ENCODE data around the gene RYR3. TPM values are rescaled to one million over a fixed set of nuclear protein-coding genes. Genes with fewer than 3 reads are reported as not detected.
"Not testable (repeated sequence)": the region's sequence is repeated elsewhere in the genome, so short reads cannot be mapped to it uniquely, and the experiment has no call there.

RYR3 gene
- total RNA-seq, 1 donor from 2014 or later = 0.72 TPM

- no peak for ATAC-seq
Measured at GRCh38 chr15:33587773-33588172, 277.0 kb downstream of the RYR3 start.

GRCh38 chr15:33592864-33593263 lies 282.1 kb downstream of the RYR3 start:
- no peak for ATAC-seq

GRCh38 chr15:33598382-33598781 lies 287.6 kb downstream of the RYR3 start:
- not testable (repeated sequence) for ATAC-seq

DNA sequence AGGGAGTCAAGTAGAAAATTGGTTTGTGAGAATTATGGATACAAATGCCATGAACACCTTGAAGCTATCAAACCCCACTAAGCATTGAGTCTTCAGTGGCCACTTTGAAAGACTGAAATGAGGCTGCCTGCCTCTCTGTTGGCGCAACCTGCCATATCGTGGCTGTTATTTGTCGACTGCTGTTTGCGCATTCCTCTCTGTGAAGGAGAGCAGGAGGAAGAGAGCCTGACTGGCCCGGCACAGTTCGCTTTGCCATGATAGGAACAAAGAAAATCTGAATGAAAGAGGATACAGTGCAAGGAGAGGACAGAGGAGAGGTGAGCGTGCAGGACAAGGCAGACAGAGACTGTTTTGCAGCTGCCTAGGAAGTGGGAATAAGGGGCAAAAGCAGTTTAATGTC lies 289.4 kb downstream of the RYR3 start:
- ATAC-seq = no peak

- no peak for ATAC-seq
Measured at GRCh38 chr15:33601461-33601860, 290.7 kb downstream of the RYR3 start.

DNA sequence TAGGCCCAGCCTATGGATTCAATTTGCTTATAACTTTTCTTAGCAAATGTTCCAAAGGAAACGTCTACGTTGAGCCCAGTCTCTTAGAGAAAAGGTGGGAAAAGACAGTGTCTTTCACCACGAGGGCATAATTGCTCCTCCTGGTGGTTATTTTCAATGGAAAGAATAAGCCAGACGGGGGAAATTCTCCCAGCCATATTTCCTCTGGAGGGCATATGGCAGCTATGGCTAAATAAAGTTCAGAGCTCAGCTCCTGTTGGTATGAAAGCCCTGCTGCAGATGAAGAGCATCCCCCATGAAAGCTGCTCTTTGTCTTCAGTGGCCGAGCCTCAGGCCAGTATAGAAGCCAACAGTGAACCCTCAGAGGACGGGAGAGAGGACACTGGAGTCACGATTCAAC lies 297.9 kb downstream of the RYR3 start:
- ATAC-seq = no peak

DNA sequence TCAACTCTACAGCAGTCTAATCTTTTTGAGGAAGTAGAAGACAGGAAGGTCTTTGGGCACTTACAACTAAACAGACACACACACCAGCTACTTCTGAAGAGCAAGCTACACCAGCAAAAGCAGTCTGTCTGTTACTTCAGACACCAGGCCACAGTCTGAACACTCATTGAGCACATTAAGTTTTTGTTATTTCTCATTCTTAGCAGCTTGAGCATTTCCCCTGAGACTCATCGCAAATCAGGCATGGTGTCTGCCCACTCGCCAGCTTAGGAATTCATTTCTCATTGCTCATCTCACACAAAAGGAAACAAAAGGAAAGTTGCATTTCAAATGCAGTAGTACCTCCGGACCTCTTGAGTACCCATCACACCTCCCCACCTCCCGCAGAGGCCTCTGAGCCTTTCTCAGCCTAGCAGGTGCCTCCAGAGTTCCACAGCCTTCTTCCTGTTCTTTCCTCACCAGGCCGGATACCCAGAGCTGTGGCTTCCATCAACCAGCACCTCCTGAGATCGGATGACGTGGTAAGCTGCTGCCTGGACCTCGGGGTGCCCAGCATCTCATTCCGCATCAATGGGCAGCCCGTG lies 302.0 kb downstream of the RYR3 start:
- ATAC-seq = no peak

DNA sequence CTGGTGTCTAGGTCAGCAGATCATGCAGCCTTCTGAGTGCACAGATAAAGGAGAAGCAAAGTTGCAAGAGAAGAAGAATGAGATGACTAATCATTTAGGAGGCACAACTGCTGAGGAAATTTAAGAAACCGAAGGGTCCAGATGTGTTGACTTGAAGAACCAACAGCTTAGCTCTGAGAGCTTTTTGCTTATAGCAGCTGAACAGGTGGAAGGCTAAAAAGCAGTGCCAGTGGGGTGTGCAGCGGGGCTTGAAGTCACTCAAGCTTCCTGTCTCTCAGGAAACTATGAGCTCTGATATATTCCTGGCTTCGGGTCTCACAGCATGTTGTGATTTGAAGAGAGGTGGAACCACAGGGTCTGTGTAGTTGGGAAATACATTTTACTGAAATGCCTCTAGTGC lies 305.7 kb downstream of the RYR3 start:
- no peak for ATAC-seq

- ATAC-seq = no peak
Measured at GRCh38 chr15:33618350-33618749, 307.6 kb downstream of the RYR3 start.

DNA sequence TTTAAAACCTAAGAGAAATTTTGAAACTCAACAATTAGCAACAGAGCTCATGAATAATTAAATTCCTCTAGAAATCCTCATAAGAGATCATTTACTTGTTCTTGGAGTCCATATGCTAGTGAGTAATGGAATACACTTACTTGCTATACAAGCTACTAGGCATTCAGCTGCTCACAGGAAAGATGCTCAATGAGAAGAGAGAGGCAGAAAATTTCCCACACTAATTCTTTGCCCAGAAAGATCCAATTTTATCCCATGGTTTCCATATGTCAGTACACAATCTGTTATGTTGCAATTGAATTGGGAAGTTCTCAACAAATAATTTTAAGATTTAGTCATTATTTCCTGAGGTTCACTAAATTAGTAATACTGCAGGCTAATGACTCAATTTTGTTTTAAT lies 310.4 kb downstream of the RYR3 start:
- no peak for ATAC-seq

- ATAC-seq = no peak
Measured at GRCh38 chr15:33623010-33623409, 312.2 kb downstream of the RYR3 start.

DNA sequence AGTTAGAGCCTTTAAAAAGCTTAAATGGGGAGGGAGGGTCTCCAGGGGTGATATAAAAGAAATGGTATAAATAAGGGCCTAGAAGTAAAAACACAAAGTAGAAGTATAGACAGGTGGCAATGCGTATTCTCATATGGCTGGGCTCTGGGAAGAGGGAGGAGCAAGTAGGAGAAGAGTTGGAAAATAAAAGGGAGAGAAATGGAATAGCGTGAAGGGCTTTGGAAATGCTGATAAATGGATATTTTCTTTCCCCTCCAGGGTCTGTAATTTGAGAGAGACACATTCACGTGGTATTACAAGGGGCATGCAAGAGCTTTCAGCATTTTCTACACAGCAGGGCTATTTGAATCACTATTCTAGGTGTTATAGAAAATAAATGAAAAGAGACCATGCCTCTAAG lies 313.7 kb downstream of the RYR3 start:
- ATAC-seq = no peak

GRCh38 chr15:33629647-33630046 lies 318.9 kb downstream of the RYR3 start:
- no peak for ATAC-seq

DNA sequence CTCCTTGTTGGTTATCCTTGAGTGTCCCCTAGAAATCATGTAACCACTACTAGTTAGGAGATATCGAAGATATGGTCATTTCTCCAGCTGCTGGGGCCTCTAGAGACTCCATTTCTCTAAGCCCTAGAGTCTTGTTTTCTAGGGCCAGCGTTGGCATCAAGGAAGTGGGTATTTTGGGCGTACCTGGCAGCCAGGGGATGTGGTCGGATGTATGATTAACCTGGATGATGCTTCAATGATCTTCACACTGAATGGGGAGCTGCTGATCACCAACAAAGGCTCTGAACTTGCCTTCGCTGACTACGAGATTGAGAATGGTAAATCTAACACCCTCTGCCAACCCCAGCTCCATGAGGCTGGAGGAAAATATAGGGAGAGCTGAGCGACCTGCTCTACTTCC lies 325.5 kb downstream of the RYR3 start:
- ATAC-seq = no peak

- ATAC-seq = no peak
Measured at GRCh38 chr15:33636958-33637357, 326.2 kb downstream of the RYR3 start.

- no peak for ATAC-seq
Measured at GRCh38 chr15:33638453-33638852, 327.7 kb downstream of the RYR3 start.

DNA sequence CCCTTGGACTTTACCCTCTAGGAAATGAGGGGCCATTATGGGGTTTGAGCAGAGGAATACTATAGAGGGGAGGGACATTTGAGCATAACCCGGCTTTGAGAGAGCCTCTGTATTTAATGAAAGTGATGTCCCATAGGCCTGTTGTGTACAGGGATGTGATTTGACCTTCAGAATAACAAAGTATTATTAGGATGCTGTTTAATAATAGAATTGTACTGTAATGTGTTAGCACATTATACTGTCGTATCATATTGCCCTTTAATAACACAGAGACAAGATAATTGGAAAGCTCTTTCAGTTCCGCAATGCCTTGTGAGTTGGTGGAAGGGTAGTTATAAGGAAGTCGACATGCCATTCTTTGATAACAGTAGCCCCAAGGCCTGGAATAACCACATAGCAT lies 328.3 kb downstream of the RYR3 start:
- no peak for ATAC-seq

DNA sequence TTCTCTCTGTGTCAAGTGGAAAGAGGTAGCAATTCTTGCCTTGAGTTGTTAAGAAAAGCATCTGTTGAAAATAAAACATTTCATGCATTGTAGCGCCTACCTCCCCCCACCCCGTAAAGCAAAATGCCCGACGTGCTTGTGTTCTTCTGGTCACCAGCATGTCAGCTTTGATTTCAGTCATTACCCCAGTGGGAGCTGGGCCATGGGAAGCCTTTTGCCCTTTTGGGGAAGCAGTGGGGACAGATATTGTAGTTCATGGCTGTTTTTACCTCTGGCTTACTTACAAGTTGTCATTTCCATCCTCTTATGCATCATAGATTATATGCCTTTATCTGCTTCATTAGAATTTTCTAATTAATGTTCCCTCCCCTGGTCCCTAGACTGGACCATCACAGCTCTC lies 328.7 kb downstream of the RYR3 start:
- no peak for ATAC-seq

GRCh38 chr15:33639978-33640377 lies 329.2 kb downstream of the RYR3 start:
- no peak for ATAC-seq

DNA sequence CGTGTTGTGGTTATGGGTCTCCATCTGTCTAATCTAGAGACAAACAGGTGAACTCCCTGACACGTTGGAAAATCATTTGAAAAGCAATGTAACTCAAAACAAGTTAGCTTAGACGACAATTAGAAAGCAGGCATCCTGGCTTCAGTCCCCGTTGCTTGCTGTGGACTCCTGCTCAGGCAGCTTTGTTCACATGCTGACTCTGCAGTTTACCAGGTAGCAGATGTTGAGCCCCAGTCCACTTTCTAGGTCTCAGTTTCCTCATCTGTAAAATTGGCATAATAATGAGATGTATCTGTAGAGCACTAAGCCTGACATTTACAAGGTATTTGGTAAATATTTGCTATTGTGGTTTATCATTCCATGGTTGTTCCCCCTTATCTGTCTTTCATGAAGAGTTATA lies 330.3 kb downstream of the RYR3 start:
- no peak for ATAC-seq

DNA sequence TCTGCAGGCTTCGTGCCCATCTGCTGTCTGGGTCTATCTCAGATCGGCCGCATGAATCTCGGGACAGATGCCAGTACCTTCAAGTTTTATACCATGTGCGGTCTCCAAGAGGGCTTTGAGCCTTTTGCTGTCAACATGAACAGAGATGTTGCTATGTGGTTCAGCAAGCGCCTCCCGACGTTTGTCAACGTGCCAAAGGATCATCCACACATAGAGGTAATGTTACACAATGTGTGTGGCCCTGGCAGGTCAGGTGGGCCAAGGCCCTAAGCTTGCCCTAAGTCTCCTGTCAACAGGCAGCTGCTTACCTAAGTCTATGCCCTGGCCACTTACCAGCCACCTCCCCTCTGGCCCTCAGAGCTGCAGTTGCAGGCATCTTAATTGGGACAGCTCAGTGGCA lies 333.5 kb downstream of the RYR3 start:
- no peak for ATAC-seq

GRCh38 chr15:33646744-33647143 lies 336.0 kb downstream of the RYR3 start:
- no peak for ATAC-seq

DNA sequence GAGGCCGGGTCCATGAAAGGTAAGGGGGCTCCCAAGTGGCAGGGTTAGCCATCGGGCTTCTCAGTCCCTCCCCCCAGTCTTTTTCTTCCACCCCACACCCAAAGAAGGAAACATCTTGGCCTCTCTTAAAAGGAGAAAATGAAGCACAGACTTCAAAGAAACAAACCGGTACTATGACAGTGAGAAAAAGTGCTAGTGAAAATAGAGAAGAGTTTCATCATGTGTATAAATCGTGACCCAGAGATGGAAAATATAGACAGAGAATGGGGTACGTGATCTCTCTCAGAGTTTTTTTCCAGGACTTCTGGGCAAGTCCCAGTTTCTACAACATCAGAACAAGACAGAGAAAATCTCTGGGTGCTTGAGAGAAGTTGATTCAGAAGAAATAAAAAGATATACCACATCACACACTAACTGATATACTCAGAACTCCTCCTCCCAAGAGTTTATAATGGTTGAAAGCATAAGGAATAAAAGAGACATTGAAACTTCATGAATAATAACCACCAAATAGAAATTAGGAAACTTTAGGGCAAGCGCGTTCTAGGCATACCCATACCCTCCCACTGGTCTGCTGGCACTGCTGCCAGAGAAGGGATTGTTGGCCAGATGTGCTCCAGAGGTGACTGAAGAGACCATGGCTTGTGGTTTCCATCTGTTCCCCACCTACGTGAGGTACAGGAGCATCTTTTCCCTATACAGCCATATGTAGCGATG lies 338.6 kb downstream of the RYR3 start:
- ATAC-seq = no peak

DNA sequence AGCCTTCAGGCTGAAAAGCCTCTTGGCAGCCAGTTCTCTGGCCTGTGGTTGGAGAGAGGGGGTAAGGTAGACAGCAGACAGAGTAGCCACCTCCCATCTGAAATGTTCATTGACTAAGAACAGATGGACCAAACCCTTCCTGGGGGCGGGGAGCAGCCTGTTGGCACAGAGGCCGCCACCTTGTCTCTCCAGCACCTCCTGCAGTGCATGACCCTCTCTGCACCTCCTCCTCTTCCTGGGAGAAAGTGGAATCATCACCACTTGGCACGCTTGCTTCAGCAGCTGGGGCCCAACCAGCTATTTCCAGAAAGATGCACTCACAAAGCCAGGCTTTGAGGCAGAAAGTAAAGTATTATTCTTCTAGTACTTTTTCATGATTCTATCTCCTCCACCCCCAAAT lies 344.1 kb downstream of the RYR3 start:
- ATAC-seq = no peak

DNA sequence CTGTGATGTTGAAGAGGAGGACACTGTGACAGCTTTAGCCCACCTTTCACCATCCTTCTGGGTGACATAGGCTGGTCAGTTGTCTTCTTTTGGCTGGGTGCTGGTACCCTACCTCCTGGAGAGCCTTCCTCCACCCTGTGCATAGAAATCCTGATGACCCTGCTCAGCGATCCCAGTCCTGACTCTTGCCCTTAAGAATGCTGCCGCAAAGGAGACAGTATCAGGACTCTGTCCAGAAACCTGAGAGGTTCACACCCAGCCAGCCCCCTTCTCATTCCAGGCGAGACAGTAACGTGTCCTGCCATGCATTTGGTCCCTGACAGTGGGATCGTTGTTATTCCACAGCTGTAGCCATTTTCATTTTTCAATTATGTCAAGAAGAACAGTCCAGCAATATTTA lies 344.7 kb downstream of the RYR3 start:
- ATAC-seq = no peak

Data from esophagus mucosa (tissue), 1 donor.